ENCODE measurements around the gene TENM4. TPM values are rescaled to one million over a fixed set of nuclear protein-coding genes. Genes with fewer than 3 reads are reported as not detected.
"Not testable (repeated sequence)": the region's sequence is repeated elsewhere in the genome, so short reads cannot be mapped to it uniquely, and the experiment has no call there.

TENM4 gene
- total RNA-seq, 1 experiment from 2014 or later, result not detected

DNA sequence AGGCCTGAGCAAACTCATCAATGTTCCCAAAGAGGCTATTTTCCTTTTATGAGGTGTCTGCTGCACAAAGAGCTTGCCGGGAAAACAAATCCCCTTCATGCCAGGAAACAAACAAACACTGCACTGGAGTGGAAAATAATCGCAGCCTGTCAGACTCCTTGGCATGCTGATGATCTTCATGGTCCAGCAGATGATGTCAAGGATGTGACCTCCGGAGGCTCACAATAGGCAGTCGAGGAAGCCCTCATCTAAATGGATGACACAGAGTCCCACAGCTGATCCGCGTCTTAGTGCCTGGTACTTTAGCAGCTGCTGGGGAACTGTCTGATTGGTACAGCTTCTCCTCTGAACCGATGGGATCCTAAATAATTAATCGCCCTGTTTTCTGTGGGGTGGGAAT lies 187.6 kb downstream of the TENM4 start:
- DNase-seq (ENCODE audit: low spot score), result no peak

GRCh38 chr11:79249295-79249993 lies 191.4 kb downstream of the TENM4 start:
- DNase-seq (ENCODE audit: low spot score), result no peak

DNA sequence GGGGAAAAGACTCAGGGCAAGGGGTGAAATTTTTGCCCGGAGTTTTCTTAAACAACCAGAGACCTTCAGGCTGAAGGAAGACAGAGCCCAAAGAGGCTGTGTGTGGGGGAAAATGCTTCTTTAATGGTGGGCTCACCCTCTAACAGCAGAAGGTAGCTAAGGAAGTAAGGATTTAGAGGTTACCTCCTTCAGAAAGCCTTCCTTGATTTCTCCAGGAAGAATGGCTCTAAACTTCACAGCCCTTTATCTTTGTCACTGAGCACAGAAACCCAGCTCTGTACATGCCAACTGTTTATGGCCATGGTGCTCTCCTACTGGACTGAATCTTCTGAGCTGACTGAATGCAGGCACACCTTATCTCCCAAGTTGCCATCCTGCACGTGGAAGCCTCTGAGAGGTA lies 196.0 kb downstream of the TENM4 start:
- DNase-seq (ENCODE audit: low spot score), result no peak

GRCh38 chr11:79244241-79244772 lies 196.5 kb downstream of the TENM4 start:
- DNase-seq (ENCODE audit: low spot score), result no peak

GRCh38 chr11:79243422-79244210 lies 197.2 kb downstream of the TENM4 start:
- DNase-seq (ENCODE audit: low spot score), result no peak

- no peak for DNase-seq (ENCODE audit: low spot score)
Measured at GRCh38 chr11:79242616-79243015, 198.2 kb downstream of the TENM4 start.

DNA sequence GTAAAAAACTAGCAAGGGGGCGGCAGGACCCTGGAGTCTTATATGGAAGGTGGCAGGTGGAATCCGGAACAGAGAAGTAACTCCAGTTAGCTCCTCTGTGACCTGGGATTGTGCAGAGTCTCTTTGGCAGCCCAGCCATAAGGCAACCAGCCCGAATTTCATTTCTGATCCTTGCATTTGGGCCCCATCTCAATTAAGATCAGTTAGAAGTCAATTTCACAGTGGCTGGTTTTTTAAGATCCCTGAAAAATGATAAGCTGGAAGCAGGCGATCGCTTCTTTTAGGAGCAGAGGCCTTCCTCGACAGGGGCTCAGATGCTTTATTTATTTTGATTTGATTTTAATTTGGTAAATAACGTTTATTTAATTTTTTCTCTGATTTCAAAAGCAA lies 199.0 kb downstream of the TENM4 start:
- DNase-seq (ENCODE audit: low spot score), result no peak

GRCh38 chr11:79241205-79241851 lies 199.5 kb downstream of the TENM4 start:
- no peak for DNase-seq (ENCODE audit: low spot score)

GRCh38 chr11:79237703-79238102 lies 203.1 kb downstream of the TENM4 start:
- no peak for DNase-seq (ENCODE audit: low spot score)

DNA sequence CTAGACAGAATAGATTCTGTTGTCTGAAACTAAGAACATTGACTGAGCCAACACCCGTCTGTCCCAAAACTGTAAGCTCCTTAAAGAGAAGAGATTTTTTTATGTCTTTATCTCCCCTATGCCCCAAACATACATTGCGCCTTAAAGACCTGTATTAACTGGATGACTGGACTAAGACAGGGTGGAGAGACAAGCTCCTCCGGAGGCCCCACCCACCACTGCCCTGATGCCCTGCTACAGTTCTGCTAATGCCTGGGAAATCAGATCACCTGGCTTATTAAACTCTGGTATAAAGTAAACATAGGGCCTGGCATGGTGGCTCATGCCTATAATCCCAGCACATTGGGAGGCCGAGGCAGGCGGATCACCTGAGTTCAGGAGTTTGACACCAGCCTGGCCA lies 203.7 kb downstream of the TENM4 start:
- no peak for DNase-seq (ENCODE audit: low spot score)

DNA sequence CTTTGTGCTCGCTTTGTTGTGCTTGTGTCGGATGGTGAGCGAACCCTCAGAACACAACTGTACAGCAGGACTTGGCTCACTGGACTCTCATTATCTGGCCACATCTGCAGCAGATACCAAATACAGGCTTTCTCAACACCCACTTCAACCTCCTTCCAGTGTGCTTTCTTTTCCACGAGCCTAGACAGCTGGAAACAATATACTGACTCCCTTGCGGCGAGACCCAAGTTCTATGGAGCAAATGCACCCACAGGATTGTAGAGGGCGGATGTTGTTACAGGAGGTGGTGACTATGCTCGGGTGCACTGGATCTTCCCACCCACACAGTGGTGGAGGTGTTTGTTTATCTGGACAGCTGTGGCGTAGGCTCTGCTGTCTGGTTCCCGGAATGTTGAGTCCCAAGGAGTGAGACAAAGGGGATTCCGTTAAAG lies 204.3 kb downstream of the TENM4 start:
- DNase-seq (ENCODE audit: low spot score), result no peak

- no peak for DNase-seq (ENCODE audit: low spot score)
Measured at GRCh38 chr11:79235696-79236095, 205.1 kb downstream of the TENM4 start.

DNA sequence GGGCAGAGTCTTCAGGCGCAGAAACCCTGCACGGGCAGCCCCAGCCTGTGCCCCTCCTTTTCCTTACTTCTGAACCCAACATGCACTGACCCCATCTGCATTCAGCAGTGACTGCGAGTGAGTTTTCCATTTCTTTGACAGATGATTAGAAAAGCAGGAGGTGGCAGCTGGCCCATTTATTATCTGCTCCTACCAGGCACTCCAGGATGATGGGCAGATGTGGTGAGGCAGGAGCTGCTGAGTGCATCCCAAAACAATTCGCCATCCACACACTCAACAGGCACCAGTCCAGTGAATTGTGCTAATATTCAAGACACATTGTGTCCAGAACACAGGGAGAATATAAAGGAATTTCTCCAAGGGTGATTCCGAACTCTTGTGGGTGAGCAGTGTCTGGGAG lies 208.5 kb downstream of the TENM4 start:
- DNase-seq (ENCODE audit: low spot score), result no peak

- no peak for DNase-seq (ENCODE audit: low spot score)
Measured at GRCh38 chr11:79229047-79229446, 211.8 kb downstream of the TENM4 start.

GRCh38 chr11:79227767-79228755 lies 212.8 kb downstream of the TENM4 start:
- DNase-seq (ENCODE audit: low spot score), result no peak

DNA sequence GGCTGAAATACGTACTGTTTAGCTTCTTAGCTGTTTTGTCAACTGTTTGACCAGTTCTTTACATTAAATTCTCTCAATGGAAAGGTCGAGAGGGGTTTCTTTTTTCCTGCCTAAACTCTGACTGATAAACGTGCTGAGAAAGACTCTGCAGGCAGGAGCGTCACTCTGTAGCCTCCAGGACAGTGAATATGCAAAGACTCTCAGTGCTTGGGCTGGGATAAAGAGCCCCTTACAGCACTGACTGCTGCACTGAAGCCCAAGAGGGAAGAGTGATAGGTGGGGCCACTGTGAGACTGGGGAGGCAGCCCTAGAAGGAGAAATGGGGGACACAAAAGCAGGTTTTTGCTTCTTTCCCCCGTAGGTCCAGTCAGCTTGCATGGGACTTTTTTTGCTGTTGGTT lies 213.5 kb downstream of the TENM4 start:
- no peak for DNase-seq (ENCODE audit: low spot score)

- no peak for DNase-seq (ENCODE audit: low spot score)
Measured at GRCh38 chr11:79226126-79226525, 214.7 kb downstream of the TENM4 start.

DNA sequence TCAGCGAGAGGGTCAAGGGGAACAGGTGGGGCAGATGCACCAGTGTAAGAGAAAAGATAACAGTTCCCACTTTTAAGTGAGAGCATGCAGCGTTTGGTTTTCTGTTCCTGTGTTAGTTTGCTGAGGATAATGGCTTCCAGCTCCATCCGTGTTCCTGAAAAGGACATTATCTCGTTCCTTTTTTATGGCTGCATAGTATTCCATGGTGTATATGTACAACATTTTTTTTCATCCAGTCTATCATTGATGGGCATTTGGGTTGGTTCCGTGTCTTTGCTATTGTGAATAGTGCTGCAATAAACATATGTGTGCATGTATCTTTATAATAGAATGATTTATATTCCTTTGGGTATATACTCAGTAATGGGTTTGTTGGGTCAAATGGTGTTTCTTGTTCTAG lies 218.7 kb downstream of the TENM4 start:
- not testable (repeated sequence) for DNase-seq (ENCODE audit: low spot score)

- DNase-seq (ENCODE audit: low spot score), result no peak
Measured at GRCh38 chr11:79221444-79222130, 219.2 kb downstream of the TENM4 start.

DNA sequence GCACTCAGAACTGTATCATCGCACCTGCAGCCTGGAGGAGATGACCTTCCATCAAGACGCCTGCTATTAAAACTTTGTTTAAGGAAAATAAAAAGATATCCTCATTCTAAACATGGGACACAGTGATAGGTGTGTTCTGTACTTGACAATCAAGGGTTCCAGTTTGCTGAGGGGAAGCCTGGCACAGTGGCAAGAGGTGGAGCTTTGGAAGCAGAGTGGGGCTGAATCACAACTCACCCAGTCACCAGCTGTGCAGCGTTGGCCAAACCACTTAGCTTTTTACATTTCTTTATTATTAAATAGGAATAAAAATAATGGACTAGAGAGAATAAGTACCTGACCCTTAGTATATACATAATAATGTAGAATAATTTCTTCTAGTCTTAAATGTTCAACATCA lies 220.7 kb downstream of the TENM4 start:
- no peak for DNase-seq (ENCODE audit: low spot score)
